KMS-11 (cell line): ENCODE results near the gene CLDN16.

ENCODE experiments used
- H2AFZ ChIP-seq: fragments of 200-600 bp; sonication (generic); 2 replicates; pipeline ENCODE4 v1.6.1; 2016; ENCODE audit warnings: antibody characterized with exemption, mixed run types, low read depth
- H3K27ac ChIP-seq: fragments of 200-600 bp; sonication (generic); 2 replicates; pipeline ENCODE4 v1.6.1; 2016; ENCODE audit warnings: mild to moderate bottlenecking, mixed run types
- H3K27me3 ChIP-seq: fragments of 200-600 bp; sonication (generic); 2 replicates; pipeline ENCODE4 v1.6.1; 2017; ENCODE audit warnings: mild to moderate bottlenecking, low read depth, mixed run types, moderate library complexity; ENCODE audit not compliant: insufficient read depth
- H3K36me3 ChIP-seq: fragments of 200-600 bp; sonication (generic); 2 replicates; pipeline ENCODE4 v1.6.1; 2017; ENCODE audit warnings: mild to moderate bottlenecking, mixed run types; ENCODE audit not compliant: insufficient read depth
- H3K4me1 ChIP-seq: fragments of 200-600 bp; sonication (generic); 2 replicates; pipeline ENCODE4 v1.6.1; 2016; ENCODE audit warnings: mild to moderate bottlenecking, low read depth, mixed run types; ENCODE audit not compliant: poor library complexity, severe bottlenecking
- H3K4me2 ChIP-seq: fragments of 200-600 bp; sonication (generic); 2 replicates; pipeline ENCODE4 v1.7.0; 2016; ENCODE audit warnings: mild to moderate bottlenecking, mixed run types
- H3K4me3 ChIP-seq: fragments of 200-600 bp; sonication (generic); IDR thresholded peaks from 2 replicates; pipeline ENCODE4 v1.6.1; 2017; ENCODE audit warnings: low read depth, low read length, mixed read lengths; ENCODE audit not compliant: insufficient read depth
- H3K79me2 ChIP-seq: fragments of 200-600 bp; sonication (generic); 2 replicates; pipeline ENCODE4 v1.6.1; 2016; ENCODE audit warnings: low read depth, mixed run types; ENCODE audit not compliant: insufficient read depth
- H3K9ac ChIP-seq: fragments of 200-600 bp; sonication (generic); 2 replicates; pipeline ENCODE4 v1.6.1; 2016; ENCODE audit warnings: mild to moderate bottlenecking, mixed run types
- H4K20me1 ChIP-seq: fragments of 200-600 bp; sonication (generic); 2 replicates; pipeline ENCODE4 v1.6.1; 2016; ENCODE audit warnings: mild to moderate bottlenecking, mixed run types; ENCODE audit not compliant: insufficient read depth
- TF ChIP-seq, protein P1 (sequence below): fragments of 200-600 bp; sonication (generic); conservative IDR thresholded peaks from 2 replicates; pipeline ENCODE4 v1.6.1; 2017; ENCODE audit warnings: low read depth, mild to moderate bottlenecking, antibody characterized with exemption, low read length, moderate library complexity, mixed read lengths

The CLDN16 gene

DNA sequence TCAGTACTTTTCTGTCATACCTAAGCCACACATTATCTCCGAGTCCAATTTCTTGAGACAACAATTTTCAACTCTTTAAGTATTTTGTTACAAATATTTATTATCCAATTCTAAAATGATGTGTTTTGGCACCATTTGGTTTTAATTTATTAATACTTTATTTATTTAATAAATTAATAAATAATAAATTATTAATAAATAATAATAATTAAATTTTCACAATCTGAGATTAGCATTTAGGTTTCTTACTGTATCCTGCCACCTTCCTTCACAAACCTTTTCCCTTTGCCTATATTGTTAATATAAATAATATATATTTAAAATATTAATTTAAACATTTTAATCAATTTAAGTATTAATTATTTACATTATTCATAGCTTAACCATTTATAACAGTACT lies 37.9 kb downstream of the CLDN16 start:
- H3K9ac ChIP-seq = no peak overlapping the region
- H3K79me2 ChIP-seq = no peaks in the 10 kb centered on the region
- no peak overlapping the region for H3K4me2 ChIP-seq
- peaks cover 3% of the 10 kb centered on the region for H3K4me1 ChIP-seq
- H2AFZ ChIP-seq = no peak overlapping the region
- no peak overlapping the region for H3K27ac ChIP-seq
- no peak overlapping the region for H3K4me3 ChIP-seq
- TF ChIP-seq, protein P1, sequence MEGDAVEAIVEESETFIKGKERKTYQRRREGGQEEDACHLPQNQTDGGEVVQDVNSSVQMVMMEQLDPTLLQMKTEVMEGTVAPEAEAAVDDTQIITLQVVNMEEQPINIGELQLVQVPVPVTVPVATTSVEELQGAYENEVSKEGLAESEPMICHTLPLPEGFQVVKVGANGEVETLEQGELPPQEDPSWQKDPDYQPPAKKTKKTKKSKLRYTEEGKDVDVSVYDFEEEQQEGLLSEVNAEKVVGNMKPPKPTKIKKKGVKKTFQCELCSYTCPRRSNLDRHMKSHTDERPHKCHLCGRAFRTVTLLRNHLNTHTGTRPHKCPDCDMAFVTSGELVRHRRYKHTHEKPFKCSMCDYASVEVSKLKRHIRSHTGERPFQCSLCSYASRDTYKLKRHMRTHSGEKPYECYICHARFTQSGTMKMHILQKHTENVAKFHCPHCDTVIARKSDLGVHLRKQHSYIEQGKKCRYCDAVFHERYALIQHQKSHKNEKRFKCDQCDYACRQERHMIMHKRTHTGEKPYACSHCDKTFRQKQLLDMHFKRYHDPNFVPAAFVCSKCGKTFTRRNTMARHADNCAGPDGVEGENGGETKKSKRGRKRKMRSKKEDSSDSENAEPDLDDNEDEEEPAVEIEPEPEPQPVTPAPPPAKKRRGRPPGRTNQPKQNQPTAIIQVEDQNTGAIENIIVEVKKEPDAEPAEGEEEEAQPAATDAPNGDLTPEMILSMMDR = no peak
- H4K20me1 ChIP-seq = no peaks in the 10 kb centered on the region
- no peaks in the 10 kb centered on the region for H3K36me3 ChIP-seq
- H3K27me3 ChIP-seq = no peaks in the 10 kb centered on the region

DNA sequence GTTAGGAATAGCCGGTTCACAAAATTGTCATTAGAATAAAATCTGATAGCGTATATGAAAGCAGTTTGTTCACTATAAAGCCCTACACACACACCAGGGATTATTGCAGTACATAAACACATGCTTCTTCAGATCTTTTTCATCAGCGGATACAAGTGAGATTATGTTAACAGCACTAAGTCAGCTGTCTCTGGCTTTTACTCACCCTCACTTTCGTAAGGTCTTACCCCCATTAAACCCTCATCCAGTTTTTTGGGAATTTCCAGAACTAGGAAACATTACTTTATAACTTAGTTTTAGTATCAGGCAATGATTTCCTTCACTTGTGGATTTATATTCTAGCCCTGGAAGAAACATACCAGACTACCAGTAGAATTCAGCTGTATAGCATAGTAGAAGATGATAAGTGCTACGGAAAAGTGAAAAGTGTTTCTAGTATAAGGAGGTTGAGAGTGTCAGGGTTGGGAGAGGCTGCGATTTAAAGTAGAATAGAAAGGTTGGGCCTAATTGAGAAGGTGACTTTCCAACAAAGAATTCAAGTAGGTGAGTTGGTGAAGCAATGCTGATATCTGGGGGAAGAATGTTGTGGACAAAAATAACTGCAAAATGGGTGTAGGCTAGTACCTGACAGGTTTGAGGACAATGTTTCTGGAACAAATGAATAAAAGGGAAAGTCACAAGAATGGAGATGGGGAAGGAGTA lies 39.0 kb downstream of the CLDN16 start:
- TF ChIP-seq, protein P1 = no peak
- H3K4me3 ChIP-seq = no peak overlapping the region
- no peaks in the 10 kb centered on the region for H3K79me2 ChIP-seq
- no peak overlapping the region for H3K4me2 ChIP-seq
- no peaks in the 10 kb centered on the region for H4K20me1 ChIP-seq
- H3K9ac ChIP-seq = no peak overlapping the region
- H3K36me3 ChIP-seq = no peaks in the 10 kb centered on the region
- no peak overlapping the region for H3K27ac ChIP-seq
- H3K27me3 ChIP-seq = no peaks in the 10 kb centered on the region
- H2AFZ ChIP-seq = no peak overlapping the region
- peaks cover 3% of the 10 kb centered on the region for H3K4me1 ChIP-seq

DNA sequence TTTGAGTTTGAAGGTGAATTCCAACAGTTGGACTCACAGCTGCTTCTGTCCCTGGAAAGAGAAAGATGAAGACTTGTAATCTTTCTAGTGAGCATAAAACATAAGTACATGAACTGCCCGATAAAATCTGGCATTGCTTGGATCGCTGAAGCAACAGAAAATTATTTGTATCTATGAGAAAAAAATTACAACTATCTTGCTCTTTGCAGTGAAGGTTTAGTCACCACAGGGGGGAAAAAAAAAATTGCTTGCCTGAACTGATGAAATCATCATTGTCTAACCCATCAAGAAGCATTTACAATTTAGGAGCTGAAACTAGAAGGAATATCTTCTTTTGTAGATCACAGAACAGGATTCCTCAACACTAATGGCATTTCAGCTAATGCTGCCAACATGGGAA lies 41.7 kb downstream of the CLDN16 start:
- Histone ChIP-seq H3K4me2 (no peak overlapping the region), H3K27me3 (no peaks in the 10 kb centered on the region), H3K4me1 (no peaks in the 10 kb centered on the region), H2AFZ (no peak overlapping the region), H4K20me1 (no peaks in the 10 kb centered on the region), H3K4me3 (no peak overlapping the region), H3K27ac (no peak overlapping the region), H3K36me3 (no peaks in the 10 kb centered on the region), H3K9ac (no peak overlapping the region), H3K79me2 (no peaks in the 10 kb centered on the region)
- TF ChIP-seq, protein P1 = no peak

DNA sequence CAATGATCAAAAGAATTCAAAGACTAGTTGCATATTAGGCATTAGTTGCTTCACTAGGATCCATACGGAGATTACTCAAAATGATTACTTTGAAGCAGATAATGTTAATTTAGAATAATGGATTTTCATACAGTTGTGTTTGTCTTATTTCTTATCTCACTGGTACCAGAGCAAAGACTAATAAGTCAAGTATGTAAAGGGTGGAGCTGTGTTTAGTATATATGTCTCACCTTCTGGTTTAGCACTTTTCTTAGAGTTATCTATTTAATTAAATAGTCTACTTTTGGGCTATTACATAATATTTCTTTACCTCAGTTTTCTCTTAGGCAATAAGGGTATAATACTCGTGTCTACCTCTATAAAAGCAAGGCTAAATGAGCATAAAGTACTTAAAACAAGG lies 42.9 kb downstream of the CLDN16 start:
- Histone ChIP-seq H3K27ac (no peak overlapping the region), H3K79me2 (no peaks in the 10 kb centered on the region), H2AFZ (no peak overlapping the region), H3K4me1 (no peaks in the 10 kb centered on the region), H3K4me2 (no peak overlapping the region), H4K20me1 (no peaks in the 10 kb centered on the region), H3K9ac (no peak overlapping the region), H3K36me3 (no peaks in the 10 kb centered on the region), H3K27me3 (no peaks in the 10 kb centered on the region), H3K4me3 (no peak overlapping the region)
- TF ChIP-seq, protein P1 = no peak
